GM13976 (cell line): ENCODE results near the gene ATP6AP1.

Experiments used
- DNase-seq: peaks from one replicate; pipeline ENCODE4 v3.0.0; 2012; ENCODE audit warnings: low spot score
- CTCF ChIP-seq: IDR thresholded peaks from 2 replicates; pipeline ENCODE4 v1.5.1; 2012; ENCODE audit warnings: borderline replicate concordance, mild to moderate bottlenecking; ENCODE audit not compliant: insufficient read depth; ENCODE audit errors: extremely low read depth, missing control alignments, control extremely low read depth
- in situ Hi-C: fragments of 300-500 bp; cut with MboI; formaldehyde crosslinking; loops from one replicate; pipeline ENCODE4 v1.12.0; 2022; ENCODE audit warnings: low sequenced_read_pairs, mixed read lengths, inconsistent platforms; ENCODE audit not compliant: unreplicated experiment

Gene ATP6AP1

GRCh38 chrX:154409222-154409871 is 19.1 kb upstream of the ATP6AP1 start, which contains the start of gene DNASE1L1:
Gene DNASE1L1 (minus strand): TSS chrX:154409254. CDS start chrX:154405568, 3,686 bp downstream.
- no peak for TF ChIP-seq CTCF
- in situ Hi-C loops: no loop called here
- DNase-seq: peak; percentile 81

GRCh38 chrX:154411981-154412340 is 16.5 kb upstream of the ATP6AP1 start:
- in situ Hi-C loops: no loop called here
- no peak for TF ChIP-seq CTCF
- DNase-seq: peak; percentile 78

- DNase-seq: no peak
- in situ Hi-C loops: no loop called here
- TF ChIP-seq CTCF: no peak
These were observed 16.0 kb upstream of the ATP6AP1 start for GRCh38 chrX:154412468-154412867.

GRCh38 chrX:154413142-154413541 is 15.3 kb upstream of the ATP6AP1 start:
- no peak for DNase-seq
- in situ Hi-C loops: no loop called here
- no peak for TF ChIP-seq CTCF

- DNase-seq: no peak
These were observed 11.3 kb upstream of the ATP6AP1 start for GRCh38 chrX:154417157-154417556.

GRCh38 chrX:154419189-154419588 is 9.3 kb upstream of the ATP6AP1 start:
- in situ Hi-C loops: no loop called here
- no peak for TF ChIP-seq CTCF
- DNase-seq: peak; percentile 49

More at GRCh38 chrX:154417157-154417556, 11.3 kb upstream of the ATP6AP1 start:
- no peak for TF ChIP-seq CTCF
- in situ Hi-C loops: no loop called here

- in situ Hi-C loops: no loop called here
- no peak for TF ChIP-seq CTCF
- no peak for DNase-seq
These were observed 8.6 kb upstream of the ATP6AP1 start for GRCh38 chrX:154419688-154420401.
